T-helper 2 cell treated with Interferon-gamma antibody and Interleukin-4, amounts not matched to agents 5 μg/mL and 100 μg/mL, for 36 hours (primary cell): ENCODE results near the gene SAPCD2.

ENCODE experiments used
- DNase-seq: peaks from one replicate; pipeline ENCODE4 v3.0.0; 2021; ENCODE audit warnings: low spot score
- H3K27ac Mint-ChIP-seq: one replicate; pipeline ENCODE4 v1.8.0; 2021; ENCODE audit warnings: mild to moderate bottlenecking, mixed read lengths
- H3K27me3 Mint-ChIP-seq: one replicate; pipeline ENCODE4 v1.8.0; 2021; ENCODE audit warnings: low read depth, mixed read lengths
- H3K36me3 Mint-ChIP-seq: one replicate; pipeline ENCODE4 v1.8.0; 2021; ENCODE audit warnings: low read depth, mixed read lengths
- H3K4me1 Mint-ChIP-seq: one replicate; pipeline ENCODE4 v1.8.0; 2021; ENCODE audit warnings: low read depth, mixed read lengths
- H3K4me3 Mint-ChIP-seq: one replicate; pipeline ENCODE4 v1.8.0; 2022; ENCODE audit warnings: mild to moderate bottlenecking, moderate library complexity, mixed read lengths
- H3K9me3 Mint-ChIP-seq: one replicate; pipeline ENCODE4 v1.8.0; 2021; ENCODE audit warnings: mixed read lengths

The SAPCD2 gene

GRCh38 chr9:137015540-137015930 is 54.8 kb downstream of the SAPCD2 start:
- no peaks in the 10 kb centered on the region for H3K27me3 Mint-ChIP-seq
- no peaks in the 10 kb centered on the region for H3K9me3 Mint-ChIP-seq
- H3K27ac Mint-ChIP-seq: no peak overlapping the region
- H3K36me3 Mint-ChIP-seq: no peaks in the 10 kb centered on the region
- no peaks in the 10 kb centered on the region for H3K4me1 Mint-ChIP-seq
- H3K4me3 Mint-ChIP-seq: no peak overlapping the region
- no peak for DNase-seq

- Mint-ChIP-seq H3K4me1 (no peaks in the 10 kb centered on the region), H3K4me3 (no peak overlapping the region), H3K27ac (no peak overlapping the region), H3K27me3 (no peaks in the 10 kb centered on the region), H3K9me3 (no peaks in the 10 kb centered on the region), H3K36me3 (no peaks in the 10 kb centered on the region)
- no peak for DNase-seq
These were observed 55.4 kb downstream of the SAPCD2 start for GRCh38 chr9:137014776-137015539.

- Mint-ChIP-seq H3K4me3 (no peak overlapping the region), H3K36me3 (no peaks in the 10 kb centered on the region), H3K4me1 (no peaks in the 10 kb centered on the region), H3K27ac (no peak overlapping the region), H3K9me3 (no peaks in the 10 kb centered on the region), H3K27me3 (no peaks in the 10 kb centered on the region)
- no peak for DNase-seq
These were observed 56.2 kb downstream of the SAPCD2 start for GRCh38 chr9:137014166-137014565.

- no peaks in the 10 kb centered on the region for H3K27me3 Mint-ChIP-seq
- no peak overlapping the region for H3K27ac Mint-ChIP-seq
- no peak overlapping the region for H3K4me3 Mint-ChIP-seq
- no peaks in the 10 kb centered on the region for H3K4me1 Mint-ChIP-seq
- no peaks in the 10 kb centered on the region for H3K36me3 Mint-ChIP-seq
- no peak for DNase-seq
- H3K9me3 Mint-ChIP-seq: no peaks in the 10 kb centered on the region
These were observed 56.8 kb downstream of the SAPCD2 start for GRCh38 chr9:137013571-137013940.

- no peaks in the 10 kb centered on the region for H3K4me1 Mint-ChIP-seq
- no peaks in the 10 kb centered on the region for H3K27me3 Mint-ChIP-seq
- no peak overlapping the region for H3K27ac Mint-ChIP-seq
- H3K36me3 Mint-ChIP-seq: no peaks in the 10 kb centered on the region
- no peak overlapping the region for H3K4me3 Mint-ChIP-seq
- no peaks in the 10 kb centered on the region for H3K9me3 Mint-ChIP-seq
- no peak for DNase-seq
These were observed 57.4 kb downstream of the SAPCD2 start for GRCh38 chr9:137012694-137013570.
